ENCODE results near the gene FRY.

- no peak for TF ChIP-seq CTCF (IDR thresholded peaks at IDR 0.05)
- TF ChIP-seq POLR2A (IDR thresholded peaks at IDR 0.05), result no peak
Measured at GRCh38 chr13:32243695-32244094, 212.1 kb downstream of the FRY start.

All from uterus (tissue), 2 donors.